ENCODE measurements around the gene GLRA2. TPM values are rescaled to one million over a fixed set of nuclear protein-coding genes. Genes with fewer than 3 reads are reported as not detected.
"Not testable (repeated sequence)": the region's sequence is repeated elsewhere in the genome, so short reads cannot be mapped to it uniquely, and the experiment has no call there.

The GLRA2 gene
- total and polyA plus RNA-seq, 8 donors, result 0.05 TPM; not detected in 7

DNA sequence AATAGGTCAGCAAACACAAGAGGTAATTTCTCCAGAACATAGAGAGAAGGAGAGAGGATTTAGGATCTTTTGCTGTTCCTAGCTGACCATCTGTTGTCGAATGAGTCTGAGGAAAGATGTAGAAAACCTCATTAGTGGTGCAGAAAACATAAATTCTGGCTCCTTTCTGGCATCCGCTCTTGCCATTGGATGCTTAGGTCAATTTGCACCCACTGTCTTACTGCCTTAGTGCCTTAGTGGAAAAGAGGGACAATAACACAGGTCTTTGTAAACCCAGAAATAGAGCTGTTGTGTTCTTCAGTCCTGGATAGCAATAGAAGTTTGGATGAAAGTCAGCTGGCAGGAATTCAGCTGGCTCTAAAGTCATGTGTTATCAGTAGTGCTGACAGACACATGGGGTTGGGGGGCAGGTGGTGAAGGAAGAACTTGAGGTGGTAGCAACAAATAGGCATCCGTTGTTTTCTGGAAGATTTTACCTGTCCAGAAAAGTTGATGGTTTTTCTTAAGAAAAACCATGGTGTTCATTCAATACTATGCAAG, 78.2 kb downstream of the GLRA2 start:
- H3K4me1 ChIP-seq, result no peaks in the 10 kb centered on the region
- TF ChIP-seq, protein P1, sequence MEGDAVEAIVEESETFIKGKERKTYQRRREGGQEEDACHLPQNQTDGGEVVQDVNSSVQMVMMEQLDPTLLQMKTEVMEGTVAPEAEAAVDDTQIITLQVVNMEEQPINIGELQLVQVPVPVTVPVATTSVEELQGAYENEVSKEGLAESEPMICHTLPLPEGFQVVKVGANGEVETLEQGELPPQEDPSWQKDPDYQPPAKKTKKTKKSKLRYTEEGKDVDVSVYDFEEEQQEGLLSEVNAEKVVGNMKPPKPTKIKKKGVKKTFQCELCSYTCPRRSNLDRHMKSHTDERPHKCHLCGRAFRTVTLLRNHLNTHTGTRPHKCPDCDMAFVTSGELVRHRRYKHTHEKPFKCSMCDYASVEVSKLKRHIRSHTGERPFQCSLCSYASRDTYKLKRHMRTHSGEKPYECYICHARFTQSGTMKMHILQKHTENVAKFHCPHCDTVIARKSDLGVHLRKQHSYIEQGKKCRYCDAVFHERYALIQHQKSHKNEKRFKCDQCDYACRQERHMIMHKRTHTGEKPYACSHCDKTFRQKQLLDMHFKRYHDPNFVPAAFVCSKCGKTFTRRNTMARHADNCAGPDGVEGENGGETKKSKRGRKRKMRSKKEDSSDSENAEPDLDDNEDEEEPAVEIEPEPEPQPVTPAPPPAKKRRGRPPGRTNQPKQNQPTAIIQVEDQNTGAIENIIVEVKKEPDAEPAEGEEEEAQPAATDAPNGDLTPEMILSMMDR (IDR thresholded peaks at IDR 0.05), result no peak
- intact Hi-C loops (cut with DNase I), result no loop called here
- DNase-seq, result no peak
- no peak for FAIRE-seq
- no peak overlapping the region for H3K4me3 ChIP-seq
- H3K36me3 ChIP-seq, result no peaks in the 10 kb centered on the region
- no peak for ATAC-seq
- H3K27me3 ChIP-seq, result no peaks in the 10 kb centered on the region
- 47 to 49% methylated on average over 3 of the region's 3 CpGs for WGBS, 2 donors
- H3K27ac ChIP-seq, result no peak overlapping the region
- H3K9me3 ChIP-seq, result no peaks in the 10 kb centered on the region

DNA sequence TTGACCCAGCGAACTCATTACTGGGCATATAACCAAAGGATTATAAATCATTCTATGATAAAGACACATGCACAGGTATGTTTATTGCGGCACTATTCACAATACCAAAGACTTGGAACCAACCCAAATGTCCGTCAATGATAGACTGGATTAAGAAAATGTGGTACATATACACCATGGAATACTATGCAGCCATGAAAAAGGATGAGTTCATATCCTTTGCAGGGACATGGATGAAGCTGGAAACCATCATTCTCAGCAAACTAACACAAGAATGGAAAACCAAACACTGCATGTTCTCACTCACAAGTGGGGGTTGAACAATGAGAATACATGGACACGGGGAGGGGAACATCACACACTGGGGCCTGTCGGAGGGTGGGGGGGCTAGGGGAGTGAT, 83.1 kb downstream of the GLRA2 start:
- FAIRE-seq; H3K4me1 ChIP-seq; DNase-seq; H3K9me3 ChIP-seq; H3K36me3 ChIP-seq; ATAC-seq; H3K27ac ChIP-seq; intact Hi-C loops (cut with DNase I); H3K27me3 ChIP-seq; H3K4me3 ChIP-seq: not testable (repeated sequence)
- 74 to 76% methylated on average over 5 of the region's 5 CpGs for WGBS, 2 donors

DNA sequence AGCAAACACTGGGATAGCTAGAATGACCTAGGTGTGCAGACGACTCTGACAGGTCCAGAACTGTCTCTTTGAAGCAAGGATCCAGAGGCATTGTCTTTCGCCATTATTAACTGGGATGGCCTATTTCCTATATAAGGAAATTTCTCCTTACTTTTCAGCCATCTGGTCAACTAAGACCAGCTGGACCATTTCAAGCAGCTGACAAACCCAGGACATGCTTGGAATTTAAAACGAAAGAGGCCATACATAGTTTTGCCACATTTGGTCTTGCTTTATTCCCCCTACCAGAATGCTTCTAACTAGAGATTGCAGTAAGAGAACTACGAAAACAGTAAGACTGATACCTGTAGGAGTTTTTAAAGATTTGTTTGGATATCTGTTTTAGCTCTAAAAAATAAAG, 87.0 kb downstream of the GLRA2 start:
- no peaks in the 10 kb centered on the region for H3K36me3 ChIP-seq
- no peaks in the 10 kb centered on the region for H3K27me3 ChIP-seq
- H3K4me3 ChIP-seq, result no peak overlapping the region
- intact Hi-C loops (cut with DNase I), result no loop called here
- H3K4me1 ChIP-seq, result no peaks in the 10 kb centered on the region
- no peak for ATAC-seq
- no peak overlapping the region for H3K27ac ChIP-seq
- no peak for DNase-seq
- TF ChIP-seq, protein P1 (IDR thresholded peaks at IDR 0.05), result no peak
- peak; percentile 29 for FAIRE-seq
- WGBS, 2 donors, result 39 to 42% methylated on average over 4 of the region's 4 CpGs
- no peaks in the 10 kb centered on the region for H3K9me3 ChIP-seq

DNA sequence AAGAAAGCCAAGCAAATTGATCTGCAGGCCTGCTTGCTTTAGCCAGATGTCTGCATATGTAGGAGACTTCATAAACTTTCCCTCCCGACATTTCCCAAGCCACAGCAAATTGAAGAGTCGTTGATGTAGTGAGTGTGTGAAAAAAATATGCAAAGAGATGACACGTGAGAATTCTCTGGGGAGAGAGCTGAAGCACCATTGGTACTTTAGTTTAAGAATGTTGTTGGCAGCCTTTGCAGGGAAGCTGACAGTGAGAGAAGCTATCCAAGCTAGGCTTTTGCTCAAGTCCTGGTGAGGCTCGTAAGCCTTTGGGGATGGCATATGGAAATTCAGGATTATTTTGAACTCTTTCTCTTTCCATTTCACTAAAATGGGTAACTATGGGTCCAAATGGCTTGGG, 87.5 kb downstream of the GLRA2 start:
- no peak for FAIRE-seq
- Histone ChIP-seq H3K9me3 (no peaks in the 10 kb centered on the region), H3K27ac (no peak overlapping the region), H3K27me3 (no peaks in the 10 kb centered on the region), H3K4me3 (no peak overlapping the region), H3K4me1 (no peaks in the 10 kb centered on the region), H3K36me3 (no peaks in the 10 kb centered on the region)
- WGBS, 2 donors, result 48 to 57% methylated on average over 4 of the region's 4 CpGs
- no peak for DNase-seq
- intact Hi-C loops (cut with DNase I), result no loop called here
- TF ChIP-seq, protein P1 (IDR thresholded peaks at IDR 0.05), result no peak
- no peak for ATAC-seq

DNA sequence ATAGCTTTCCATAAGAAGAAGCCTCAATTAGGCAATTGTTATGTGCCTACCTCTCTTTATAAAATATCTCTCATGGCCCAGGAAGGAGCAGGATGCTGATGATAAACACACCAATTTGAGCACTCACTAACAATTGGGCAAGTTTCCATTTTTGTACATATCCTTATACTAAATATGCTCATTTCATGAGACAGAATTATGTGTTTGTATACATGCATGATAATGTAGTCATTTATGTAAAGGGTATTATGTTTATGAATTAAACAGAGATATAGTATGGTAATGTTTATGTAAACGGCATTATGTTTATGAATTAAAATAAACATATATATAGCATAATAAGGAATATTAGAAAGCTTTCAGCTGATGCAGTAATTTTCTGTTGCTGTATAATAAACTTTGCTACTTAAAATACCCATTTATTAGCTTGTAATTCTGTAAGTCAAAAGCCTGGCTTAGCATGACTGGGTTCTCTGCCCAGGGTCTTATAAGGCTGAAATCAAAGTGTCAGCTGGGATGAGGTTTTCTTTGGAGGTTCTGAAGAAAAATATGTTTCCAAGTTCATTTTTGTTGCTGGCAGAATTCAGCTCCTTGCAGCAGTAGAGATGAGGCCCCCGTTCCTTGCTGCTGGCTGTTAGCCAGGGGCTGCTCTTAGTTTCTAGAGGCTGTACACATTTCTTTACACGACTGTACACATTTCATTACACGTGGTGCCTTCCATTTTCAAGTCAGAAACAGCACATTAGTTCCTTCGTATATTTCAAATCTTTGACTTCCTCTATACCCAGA, 89.0 kb downstream of the GLRA2 start:
- Histone ChIP-seq H3K27me3 (no peaks in the 10 kb centered on the region), H3K36me3 (no peaks in the 10 kb centered on the region), H3K27ac (no peak overlapping the region), H3K4me3 (no peak overlapping the region), H3K4me1 (no peaks in the 10 kb centered on the region), H3K9me3 (no peaks in the 10 kb centered on the region)
- 29 to 48% methylated on average over 5 of the region's 5 CpGs for WGBS, 2 donors
- TF ChIP-seq, protein P1 (IDR thresholded peaks at IDR 0.05), result no peak
- no peak for ATAC-seq
- DNase-seq, result peak in 2 of 6 donors; percentile 9 to 12
- peak; percentile 32 for FAIRE-seq
- intact Hi-C loops (cut with DNase I), result no loop called here
